Pancreas (tissue), 10 donors: Measurements from ENCODE around the gene KRT74. TPM values are rescaled to one million over a fixed set of nuclear protein-coding genes. Genes with fewer than 3 reads are reported as not detected.

Experiments used
- ATAC-seq, 4 donors: fragments of 200-7000 bp; cut with Tn5 transposase; one replicate each; pipeline versions ENCODE4 v1.8.0 to v1.9.1; 2020; ENCODE audit warnings: mild to moderate bottlenecking in 4 of 4, moderate library complexity in 4 of 4
- DNase-seq, 6 donors: peaks; one replicate each; pipeline ENCODE4 v3.0.0-alpha.2; 2020
- FAIRE-seq: peaks from 2 replicates; lab custom pipeline; 2012; peaks lifted over from hg19 to GRCh38; lab: Jason Lieb, UNC
- H3K27ac ChIP-seq, 4 donors: fragments of 200-600 bp; sonication (generic); 1 replicate in 3 of 4; 2 replicates in 1 of 4; pipeline versions ENCODE4 v1.5.0 to v1.8.0; 2020
- H3K27me3 ChIP-seq, 4 donors: fragments of 200-600 bp; one replicate each; pipeline ENCODE4 v1.8.0; 2021
- H3K36me3 ChIP-seq, 3 donors: fragments of 200-600 bp; sonication (generic) in 1 of 3; one replicate each; pipeline versions ENCODE4 v1.5.0 to v1.8.0; 2020 to 2021
- H3K4me1 ChIP-seq, 3 donors: fragments of 200-600 bp; one replicate each; pipeline ENCODE4 v1.8.0; 2021
- H3K4me3 ChIP-seq, 4 donors: fragments of 200-600 bp; sonication (generic) in 2 of 4; one replicate each; pipeline versions ENCODE4 v1.5.0 to v1.8.0; 2020 to 2021
- H3K9me3 ChIP-seq, 4 donors: fragments of 200-600 bp; one replicate each; pipeline ENCODE4 v1.8.0; 2021
- WGBS, 2 donors: extraction: QIAGEN DNeasy Blood & Tissue Kit; methylation state at CpG; one replicate each; pipeline ENCODE4 v1.1.7; 2013; 5-methylcytosine and 5-hydroxymethylcytosine counted together
- intact Hi-C, 3 donors: fragments of 100-400 bp; cut with DNase I; formaldehyde crosslinking; loops; one replicate each; pipeline versions ENCODE4 v1.11.1 to v1.14.2; 2022
- polyA plus RNA-seq, 2 donors: library from polyadenylated mRNA; stranded (reverse); fragments of 200-250 nt; gene quantifications; one replicate each; pipeline ENCODE4 v1.2.3, GENCODE V29; 2013
- total RNA-seq, 6 donors: library from RNA; stranded (reverse); fragmentation: NEBNext Ultra II Directional in 4 of 6; extraction: Animal tissue kit (Norgen Biotek cat#: 25700) in 4 of 6; gene quantifications; one replicate each; pipeline versions ENCODE4 v1.2.1 to v1.2.4, GENCODE V29; 2021 to 2023
- TF ChIP-seq, protein P1 (sequence below), 4 donors: fragments of 200-600 bp; sonication (generic) in 3 of 4; IDR thresholded peaks; one replicate each; pipeline versions ENCODE4 v1.5.0 to v1.8.0; 2021; ENCODE audit warnings: antibody characterized with exemption in 4 of 4
- donor health status: healthy with polysubstance abuse.
- donor health status: DM: no; HTN: no; CAD: no; lungs with moderate emphysema.
- donor health status: DM: no; HTN: no; CAD: no.
- donor health status: control.
- donor health status: control.
- donor health status: Bipolar disorder and iron deficiency.
- donor health status: DM: yes; HTN: yes; CAD: no.
- donor health status: DM: no; HTN: no; CAD: no.
- donor health status: DM: no; HTN: no; CAD: no.
- donor health status: DM: yes; HTN: yes; CAD: no.

KRT74 gene
- total and polyA plus RNA-seq, 8 donors = not detected

DNA sequence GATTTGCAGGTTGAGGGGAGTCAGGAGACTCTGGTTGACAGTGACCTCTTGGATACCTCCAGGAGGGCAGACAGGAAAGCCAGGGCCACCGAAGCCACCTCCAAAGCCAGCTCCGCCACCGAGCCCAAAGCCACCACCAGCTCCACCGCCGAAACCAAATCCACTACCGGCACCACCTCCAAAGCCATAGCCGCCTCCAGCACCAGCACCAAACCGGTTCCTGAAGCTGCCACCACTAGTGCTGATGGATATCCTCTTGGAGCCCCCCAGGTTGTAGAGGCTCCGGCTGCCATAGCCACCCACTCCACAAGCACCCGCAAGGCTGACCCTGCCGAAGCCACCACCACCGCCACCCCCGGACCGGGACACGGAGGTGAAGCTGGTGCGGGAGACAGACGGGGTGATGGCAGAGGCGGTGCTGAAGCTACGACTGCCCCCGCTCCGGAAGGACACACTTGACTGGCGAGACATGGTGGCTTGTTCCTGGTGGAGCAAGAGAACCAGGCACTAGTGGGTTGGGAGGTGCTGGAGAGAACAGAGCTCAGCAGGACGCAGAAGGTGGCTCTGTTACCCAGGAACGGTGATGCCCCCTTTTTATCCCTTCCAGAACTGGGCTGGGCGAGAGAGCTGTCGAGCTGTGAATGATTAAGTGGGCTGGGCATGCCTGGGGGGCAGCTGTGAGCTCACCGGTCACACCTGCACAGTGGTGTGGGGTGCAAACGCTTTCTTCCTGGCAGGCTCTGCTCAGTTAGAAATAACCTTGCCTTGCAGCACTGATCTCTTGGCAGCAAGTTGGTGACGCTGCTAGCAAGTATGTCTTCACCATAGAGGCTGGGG is 53.6 kb downstream of the KRT74 start, which contains the start of gene KRT5:
TSS of gene KRT5 (minus strand) at position 569 of the 837 bp plus-strand sequence. CDS start at position 471, 98 bp downstream.
- ATAC-seq = peak in 2 of 4 donors; percentile 20 to 42
- no peak within 1 kb of the TSS for H3K4me3 ChIP-seq
- intact Hi-C loops = no loop called here
- DNase-seq = peak in 1 of 6 donors; percentile 20
- H3K9me3 ChIP-seq = no peaks in the 10 kb centered on the region
- peaks cover 9 to 14% (median 9%) of the 10 kb centered on the region in 3 donors for H3K4me1 ChIP-seq
- no peak for FAIRE-seq
- WGBS, 2 donors = 87% methylated on average over 28 to 29 of the region's 29 CpGs
- no peaks in the 10 kb centered on the region for H3K27me3 ChIP-seq
- no peaks in the 10 kb centered on the region for H3K36me3 ChIP-seq
- TF ChIP-seq, protein P1, sequence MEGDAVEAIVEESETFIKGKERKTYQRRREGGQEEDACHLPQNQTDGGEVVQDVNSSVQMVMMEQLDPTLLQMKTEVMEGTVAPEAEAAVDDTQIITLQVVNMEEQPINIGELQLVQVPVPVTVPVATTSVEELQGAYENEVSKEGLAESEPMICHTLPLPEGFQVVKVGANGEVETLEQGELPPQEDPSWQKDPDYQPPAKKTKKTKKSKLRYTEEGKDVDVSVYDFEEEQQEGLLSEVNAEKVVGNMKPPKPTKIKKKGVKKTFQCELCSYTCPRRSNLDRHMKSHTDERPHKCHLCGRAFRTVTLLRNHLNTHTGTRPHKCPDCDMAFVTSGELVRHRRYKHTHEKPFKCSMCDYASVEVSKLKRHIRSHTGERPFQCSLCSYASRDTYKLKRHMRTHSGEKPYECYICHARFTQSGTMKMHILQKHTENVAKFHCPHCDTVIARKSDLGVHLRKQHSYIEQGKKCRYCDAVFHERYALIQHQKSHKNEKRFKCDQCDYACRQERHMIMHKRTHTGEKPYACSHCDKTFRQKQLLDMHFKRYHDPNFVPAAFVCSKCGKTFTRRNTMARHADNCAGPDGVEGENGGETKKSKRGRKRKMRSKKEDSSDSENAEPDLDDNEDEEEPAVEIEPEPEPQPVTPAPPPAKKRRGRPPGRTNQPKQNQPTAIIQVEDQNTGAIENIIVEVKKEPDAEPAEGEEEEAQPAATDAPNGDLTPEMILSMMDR (IDR thresholded peaks at IDR 0.05) = no peak
- peak within 1 kb of the TSS; percentile 43 to 70 (median 54) for H3K27ac ChIP-seq

DNA sequence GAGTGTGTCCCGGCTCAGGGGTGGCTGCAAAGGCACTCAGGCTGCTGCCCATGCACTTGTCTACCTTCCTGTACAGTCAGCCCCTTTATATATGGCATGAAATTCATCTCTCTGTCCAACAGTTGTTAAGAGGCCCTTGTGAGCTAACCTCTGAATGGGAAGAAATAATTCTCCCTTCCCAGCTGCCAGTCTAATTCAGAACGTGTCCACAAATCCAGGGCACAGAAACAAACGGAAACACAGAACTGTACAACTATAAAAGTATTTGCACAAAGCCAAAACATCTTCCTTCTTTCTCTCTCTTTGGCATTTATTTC is 54.3 kb downstream of the KRT74 start:
- H3K27ac ChIP-seq = no peak overlapping the region
- TF ChIP-seq, protein P1 (IDR thresholded peaks at IDR 0.05) = no peak

DNA sequence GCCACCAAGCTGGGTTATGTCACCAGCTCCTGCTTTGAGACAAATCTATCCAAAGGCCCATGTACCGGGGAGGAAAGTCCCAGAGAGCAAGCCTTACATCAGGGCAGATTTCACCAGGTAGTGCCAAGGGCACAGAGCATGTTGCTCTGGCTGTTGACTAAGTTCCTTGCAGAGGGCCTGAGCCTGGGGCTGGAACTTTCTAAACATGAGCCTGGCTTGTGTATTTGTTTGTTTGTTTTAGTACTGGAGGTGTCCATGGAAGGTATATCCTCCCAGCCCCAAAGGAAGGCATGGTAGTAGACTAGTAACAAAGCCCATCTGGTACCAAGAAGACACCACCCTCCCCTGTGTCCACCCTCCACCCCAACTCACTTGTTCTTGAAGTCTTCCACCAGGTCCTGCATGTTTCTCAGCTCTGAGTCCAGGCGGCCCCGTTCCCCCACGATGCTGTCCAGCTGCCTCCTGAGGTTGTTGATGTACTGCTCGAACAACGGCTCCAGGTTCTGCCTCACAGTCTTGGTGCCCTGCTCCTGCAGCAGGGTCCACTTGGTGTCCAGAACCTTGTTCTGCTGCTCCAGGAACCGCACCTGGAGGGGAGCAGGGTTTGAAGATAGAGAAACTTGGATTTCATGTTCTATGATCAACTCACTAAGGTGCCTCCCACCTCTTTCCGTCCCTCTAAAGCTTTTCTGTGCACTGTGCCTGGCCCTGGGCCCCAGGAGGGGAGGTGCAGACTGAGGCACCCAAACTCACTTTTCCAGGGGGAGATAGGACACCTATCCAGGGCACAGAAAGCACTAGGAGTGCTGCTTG is 54.9 kb downstream of the KRT74 start:
- Histone ChIP-seq H3K27ac (no peak overlapping the region), H3K9me3 (no peaks in the 10 kb centered on the region), H3K27me3 (no peaks in the 10 kb centered on the region), H3K36me3 (no peaks in the 10 kb centered on the region), H3K4me3 (no peak overlapping the region), H3K4me1 (peaks cover 9 to 14% (median 9%) of the 10 kb centered on the region in 3 donors)
- FAIRE-seq (no peak), DNase-seq (no peak), ATAC-seq (no peak)
- intact Hi-C loops = no loop called here
- TF ChIP-seq, protein P1 (IDR thresholded peaks at IDR 0.05) = no peak
- 78 to 88% methylated on average over 8 of the region's 8 CpGs for WGBS, 2 donors

More for the DNA sequence above, 54.3 kb downstream of the KRT74 start:
- WGBS, 2 donors = 87 to 89% methylated on average over 3 of the region's 3 CpGs
- no peak for DNase-seq
- FAIRE-seq = no peak
- Histone ChIP-seq H3K27me3 (no peaks in the 10 kb centered on the region), H3K9me3 (no peaks in the 10 kb centered on the region), H3K36me3 (no peaks in the 10 kb centered on the region), H3K4me1 (peaks cover 9 to 14% (median 9%) of the 10 kb centered on the region in 3 donors), H3K4me3 (no peak overlapping the region)
- intact Hi-C loops = no loop called here
- no peak for ATAC-seq

DNA sequence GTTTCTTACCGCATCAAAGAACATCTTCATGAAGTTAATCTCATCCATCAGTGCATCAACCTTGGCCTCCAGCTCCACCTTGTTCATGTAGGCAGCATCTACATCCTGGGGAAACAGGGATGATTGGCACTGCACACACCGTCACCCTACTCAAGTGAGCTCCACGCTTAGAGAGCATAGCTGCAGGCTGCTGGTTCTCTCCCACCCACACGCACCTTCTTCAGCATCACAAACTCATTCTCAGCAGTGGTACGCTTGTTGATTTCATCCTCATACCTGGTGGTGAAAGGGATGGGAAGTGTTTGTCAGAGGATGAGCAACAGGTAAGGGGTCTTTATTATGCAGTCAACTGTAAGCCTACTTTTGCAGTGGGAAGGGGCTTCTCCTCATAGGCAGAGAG is 55.8 kb downstream of the KRT74 start:
- no peak for FAIRE-seq
- TF ChIP-seq, protein P1 (IDR thresholded peaks at IDR 0.05) = no peak
- DNase-seq = no peak
- H3K4me3 ChIP-seq = no peak overlapping the region
- peaks cover 9 to 14% (median 9%) of the 10 kb centered on the region in 3 donors for H3K4me1 ChIP-seq
- no peak overlapping the region for H3K27ac ChIP-seq
- WGBS, 2 donors = 91 to 95% methylated on average over 5 of the region's 5 CpGs
- intact Hi-C loops = no loop called here
- no peaks in the 10 kb centered on the region for H3K36me3 ChIP-seq
- ATAC-seq = no peak
- H3K27me3 ChIP-seq = no peaks in the 10 kb centered on the region
- H3K9me3 ChIP-seq = no peaks in the 10 kb centered on the region
